Measurements from ENCODE around the gene SKIC8. TPM values are rescaled to one million over a fixed set of nuclear protein-coding genes. Genes with fewer than 3 reads are reported as not detected.

The SKIC8 gene
- total RNA-seq, 1 donor from 2014 or later: 43.9 TPM

- peaks cover 8% of the 10 kb centered on the region for H3K4me1 Mint-ChIP-seq (ENCODE audit: low read depth, unreplicated experiment)
- H3K27me3 Mint-ChIP-seq (ENCODE audit: unreplicated experiment): peaks cover 7% of the 10 kb centered on the region
- peak; percentile 35 for DNase-seq
- H3K4me3 Mint-ChIP-seq (ENCODE audit: unreplicated experiment): no peak overlapping the region
- no peak overlapping the region for H3K27ac Mint-ChIP-seq (ENCODE audit: unreplicated experiment)
- H3K9me3 Mint-ChIP-seq (ENCODE audit: unreplicated experiment): peaks cover 20% of the 10 kb centered on the region
- TF ChIP-seq CTCF (IDR thresholded peaks at IDR 0.05; ENCODE audit: partially characterized antibody, unreplicated experiment): no peak
- H3K36me3 Mint-ChIP-seq (ENCODE audit: unreplicated experiment): no peaks in the 10 kb centered on the region
These were observed 56.4 kb downstream of the SKIC8 start for GRCh38 chr15:78243058-78243457.

GRCh38 chr15:78242128-78242527 is 57.3 kb downstream of the SKIC8 start:
- Mint-ChIP-seq H3K9me3 (ENCODE audit: unreplicated experiment) (peaks cover 18% of the 10 kb centered on the region), H3K27me3 (ENCODE audit: unreplicated experiment) (peaks cover 7% of the 10 kb centered on the region), H3K36me3 (ENCODE audit: unreplicated experiment) (no peaks in the 10 kb centered on the region), H3K4me3 (ENCODE audit: unreplicated experiment) (no peak overlapping the region), H3K27ac (ENCODE audit: unreplicated experiment) (no peak overlapping the region), H3K4me1 (ENCODE audit: low read depth, unreplicated experiment) (peaks cover 8% of the 10 kb centered on the region)
- peak; percentile 52 for TF ChIP-seq CTCF (IDR thresholded peaks at IDR 0.05; ENCODE audit: partially characterized antibody, unreplicated experiment)
- peak; percentile 77 for DNase-seq

GRCh38 chr15:78241017-78241416 is 58.4 kb downstream of the SKIC8 start:
- peak; percentile 96 for DNase-seq
- Mint-ChIP-seq H3K4me3 (ENCODE audit: unreplicated experiment) (no peak overlapping the region), H3K36me3 (ENCODE audit: unreplicated experiment) (no peaks in the 10 kb centered on the region), H3K4me1 (ENCODE audit: low read depth, unreplicated experiment) (peaks cover 8% of the 10 kb centered on the region), H3K27me3 (ENCODE audit: unreplicated experiment) (peaks cover 7% of the 10 kb centered on the region), H3K27ac (ENCODE audit: unreplicated experiment) (no peak overlapping the region), H3K9me3 (ENCODE audit: unreplicated experiment) (peaks cover 15% of the 10 kb centered on the region)
- peak; percentile 84 for TF ChIP-seq CTCF (IDR thresholded peaks at IDR 0.05; ENCODE audit: partially characterized antibody, unreplicated experiment)

GRCh38 chr15:78239811-78240210 is 59.6 kb downstream of the SKIC8 start:
- peaks cover 8% of the 10 kb centered on the region for H3K4me1 Mint-ChIP-seq (ENCODE audit: low read depth, unreplicated experiment)

GRCh38 chr15:78237146-78237545 is 62.3 kb downstream of the SKIC8 start:
- DNase-seq: no peak
- Mint-ChIP-seq H3K36me3 (ENCODE audit: unreplicated experiment) (no peaks in the 10 kb centered on the region), H3K27ac (ENCODE audit: unreplicated experiment) (no peak overlapping the region), H3K4me1 (ENCODE audit: low read depth, unreplicated experiment) (peaks cover 4% of the 10 kb centered on the region), H3K27me3 (ENCODE audit: unreplicated experiment) (peaks cover 9% of the 10 kb centered on the region), H3K9me3 (ENCODE audit: unreplicated experiment) (peaks cover 4% of the 10 kb centered on the region), H3K4me3 (ENCODE audit: unreplicated experiment) (no peak overlapping the region)
- TF ChIP-seq CTCF (IDR thresholded peaks at IDR 0.05; ENCODE audit: partially characterized antibody, unreplicated experiment): no peak

More at GRCh38 chr15:78239811-78240210, 59.6 kb downstream of the SKIC8 start:
- Mint-ChIP-seq H3K36me3 (ENCODE audit: unreplicated experiment) (no peaks in the 10 kb centered on the region), H3K4me3 (ENCODE audit: unreplicated experiment) (no peak overlapping the region), H3K9me3 (ENCODE audit: unreplicated experiment) (peaks cover 11% of the 10 kb centered on the region), H3K27me3 (ENCODE audit: unreplicated experiment) (peaks cover 9% of the 10 kb centered on the region), H3K27ac (ENCODE audit: unreplicated experiment) (no peak overlapping the region)
- no peak for DNase-seq
- TF ChIP-seq CTCF (IDR thresholded peaks at IDR 0.05; ENCODE audit: partially characterized antibody, unreplicated experiment): no peak
